HepG2 (cell line): ENCODE data around the gene PPP2R1B. TPM values are rescaled to one million over a fixed set of nuclear protein-coding genes. Genes with fewer than 3 reads are reported as not detected.

ENCODE experiments used
- ATAC-seq: fragments of 200-7000 bp; cut with Tn5 transposase; 3 replicates; pipeline ENCODE4 v1.9.1; 2020; ENCODE audit warnings: mild to moderate bottlenecking, moderate library complexity
- BruUV-seq: library from RNA; stranded (reverse); fragments of 400-500 nt; replicated peaks from 2 replicates; lab custom pipeline; 2021; lab: Mats Ljungman, UMichigan
- CTCF ChIA-PET: fragments of 300-600 bp; formaldehyde crosslinking; extraction: SDS; loops from one replicate; lab custom pipeline; 2021; ENCODE audit warnings: low total read pairs, inconsistent platforms, low intra/inter-chr PET ratio; lab: Yijun Ruan, JAX
- POLR2A ChIA-PET: fragments of 350-600 bp; sonication (Branson Sonifier 250); formaldehyde crosslinking; loops from one replicate; lab custom pipeline; 2020; ENCODE audit warnings: antibody characterized with exemption, inconsistent platforms; lab: Yijun Ruan, JAX
- DNase-seq: peaks from one replicate; pipeline ENCODE4 v3.0.0-alpha.2; 2015; ENCODE audit warnings: low spot score
- FAIRE-seq: peaks from 3 replicates; lab custom pipeline; 2011; peaks lifted over from hg19 to GRCh38; lab: Jason Lieb, UNC
- H2AFZ ChIP-seq: one replicate; pipeline ENCODE4 v1.6.1; 2011; ENCODE audit warnings: low read length, inconsistent platforms
- H3K27ac ChIP-seq: fragments of 300-600 bp; 3 replicates; pipeline ENCODE4 v1.8.0; 2011; ENCODE audit warnings: mixed run types, mild to moderate bottlenecking, mixed read lengths, low read length, inconsistent platforms; ENCODE audit not compliant: insufficient read depth; ENCODE audit errors: extremely low read length
- H3K27me3 ChIP-seq, 2 experiments: fragments of 200-600 bp in 1 of 2; 2 replicates in 1 of 2; 3 replicates in 1 of 2; pipeline versions ENCODE4 v1.6.0 to v1.8.0; 2011; ENCODE audit warnings: low read length in 2 of 2, mild to moderate bottlenecking in 2 of 2, moderate library complexity in 2 of 2, inconsistent platforms in 1 of 2; ENCODE audit not compliant: insufficient read depth in 2 of 2, control insufficient read depth in 1 of 2
- H3K36me3 ChIP-seq, 2 experiments: fragments of 200-600 bp in 1 of 2; replicated peaks in 1 of 2; 2 replicates in 1 of 2; 3 replicates in 1 of 2; pipeline versions ENCODE4 v1.5.1 to v1.8.0; 2011; ENCODE audit warnings: low read length in 2 of 2, inconsistent platforms in 1 of 2; ENCODE audit not compliant: insufficient read depth in 2 of 2, control insufficient read depth in 1 of 2
- H3K4me1 ChIP-seq: 2 replicates; pipeline ENCODE4 v1.5.1; 2012; ENCODE audit warnings: low read length, inconsistent platforms; ENCODE audit not compliant: insufficient read depth
- H3K4me2 ChIP-seq: 2 replicates; pipeline ENCODE4 v1.6.0; 2011; ENCODE audit warnings: low read depth, low read length, inconsistent platforms
- H3K4me3 ChIP-seq, 3 experiments: fragments of 200-600 bp in 1 of 3; sonication (generic), shearing (Covaris generic) in 1 of 3; replicated peaks in 1 of 3; 2 replicates each; pipeline ENCODE4 v1.5.1; 2011 to 2016; ENCODE audit warnings: low read length in 3 of 3, inconsistent platforms in 2 of 3, low read depth in 2 of 3, mild to moderate bottlenecking in 2 of 3, control low read depth in 1 of 3, mixed read lengths in 1 of 3; ENCODE audit not compliant: insufficient read depth in 1 of 3
- H3K79me2 ChIP-seq: one replicate; pipeline ENCODE4 v1.6.1; 2011; ENCODE audit warnings: low read length, inconsistent platforms; ENCODE audit not compliant: insufficient read depth
- H3K9ac ChIP-seq: 2 replicates; pipeline ENCODE4 v1.6.0; 2011; ENCODE audit warnings: mild to moderate bottlenecking, low read depth, low read length, inconsistent platforms; ENCODE audit not compliant: insufficient read depth
- H3K9me3 ChIP-seq: 2 replicates; pipeline ENCODE4 v1.5.1; 2012; ENCODE audit warnings: mild to moderate bottlenecking, low read length
- H4K20me1 ChIP-seq: 2 replicates; pipeline ENCODE4 v1.6.0; 2011; ENCODE audit warnings: inconsistent platforms, mild to moderate bottlenecking, low read length, moderate library complexity; ENCODE audit not compliant: insufficient read depth
- AGO2 ChIP-seq: fragments of 200-400 bp; formaldehyde crosslinking; optimal IDR thresholded peaks from 2 replicates; pipeline ENCODE3; 2017; ENCODE audit warnings: mild to moderate bottlenecking, low read depth, low read length, moderate library complexity
- ATF7 ChIP-seq, 2 experiments: fragments of 450-650 bp in 1 of 2; sonication (generic) in 1 of 2; formaldehyde crosslinking in 1 of 2; IDR thresholded peaks; 2 replicates each; pipeline versions ENCODE4 v1.4.0 to v1.6.1; 2016 to 2020; ENCODE audit warnings: antibody characterized with exemption in 1 of 2, mild to moderate bottlenecking in 1 of 2, missing genetic modification reagents in 1 of 2
- NR2F6 ChIP-seq, 2 experiments: IDR thresholded peaks; 2 replicates each; pipeline ENCODE4 v1.6.1; 2016; ENCODE audit warnings: antibody characterized with exemption in 1 of 2, mild to moderate bottlenecking in 1 of 2
- ZBTB33 ChIP-seq: sonication (generic); formaldehyde crosslinking; IDR thresholded peaks from 2 replicates; pipeline ENCODE4 v1.4.0; 2020; ENCODE audit warnings: missing genetic modification reagents
- ZBTB38 ChIP-seq: sonication (generic); formaldehyde crosslinking; IDR thresholded peaks from 2 replicates; pipeline ENCODE4 v1.5.1; 2020; ENCODE audit warnings: mild to moderate bottlenecking, missing genetic modification reagents
- ZBTB49 ChIP-seq: sonication (generic); formaldehyde crosslinking; IDR thresholded peaks from 2 replicates; pipeline ENCODE4 v1.4.0; 2020; ENCODE audit warnings: missing genetic modification reagents, borderline replicate concordance
- ZNF839 ChIP-seq: sonication (generic); formaldehyde crosslinking; IDR thresholded peaks from 2 replicates; pipeline ENCODE4 v1.4.0; 2020; ENCODE audit warnings: missing genetic modification reagents, mild to moderate bottlenecking, borderline replicate concordance
- WGBS: methylation state at CpG from one replicate; pipeline ENCODE4 v1.1.6; 2017; ENCODE audit warnings: low lambda C conversion rate; 5-methylcytosine and 5-hydroxymethylcytosine counted together
- in situ Hi-C: cut with HindIII; loops from 2 replicates; pipeline ENCODE4 v1.10.0; 2017; ENCODE audit warnings: low pct_unique_long_range_greater_than_20kb; ENCODE audit not compliant: extremely low pct_ligation_motif_present
- intact Hi-C: fragments of 100-400 bp; cut with micrococcal nuclease; formaldehyde crosslinking; loops from one replicate; pipeline ENCODE4 v1.10.0; 2022; ENCODE audit not compliant: unreplicated experiment
- polyA plus RNA-seq, 8 experiments: library from polyadenylated mRNA; depleted of rRNA in 3 of 8; stranded (reverse) in 7 of 8; unstranded in 1 of 8; fragments of >200 nt; fragmentation: Illumina TruSeq in 4 of 8; extraction: Trizol in 4 of 8; gene quantifications; 2 replicates each; pipeline versions ENCODE4 v1.2.1 to v1.2.3, GENCODE V29; 2011 to 2016; ENCODE audit warnings: low read depth in 4 of 8, missing spikeins in 1 of 8, mixed read lengths in 1 of 8; ENCODE audit not compliant: insufficient read depth in 1 of 8
- total RNA-seq, 5 experiments: library from RNA; depleted of rRNA; stranded (reverse); fragments of >200 nt; fragmentation: Illumina TruSeq; extraction: Trizol; gene quantifications; 2 replicates each; pipeline ENCODE4 v1.2.3, GENCODE V29; 2016; ENCODE audit warnings: low read depth in 1 of 5
- TF ChIP-seq, protein P1 (sequence below): sonication (generic); formaldehyde crosslinking; IDR thresholded peaks from 2 replicates; pipeline ENCODE4 v1.4.0; 2020; ENCODE audit warnings: missing genetic modification reagents, borderline replicate concordance

The PPP2R1B gene
- total and polyA plus RNA-seq, 2 of the 13 experiments (the other 11 are each of a cell fraction or from before 2014, with no cell fraction given) = 22.1 to 56.8 TPM

DNA sequence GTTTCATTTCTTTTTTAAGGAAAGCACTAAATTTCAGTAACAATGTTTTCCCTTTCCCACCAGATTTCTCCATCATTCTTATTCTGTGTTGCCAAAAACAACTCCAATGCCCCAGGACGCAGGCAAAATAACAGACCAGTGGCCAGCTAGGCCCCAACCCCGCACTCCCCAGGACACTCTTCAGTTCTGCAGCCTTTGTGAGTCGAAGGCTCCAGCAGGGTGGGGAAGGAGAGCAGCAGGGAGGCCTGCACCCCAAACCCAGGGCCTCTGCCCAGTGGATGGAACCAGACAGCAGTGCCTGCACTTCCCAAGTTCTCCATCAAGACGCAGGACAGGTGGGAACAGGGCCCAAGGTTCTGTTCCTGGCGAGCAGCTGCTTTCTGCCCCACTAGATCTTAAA is 34.4 kb downstream of the PPP2R1B start (continued):
- no peak for TF ChIP-seq ZBTB49 (CRISPR knock-in tag)

GRCh38 chr11:111730871-111731591 is 35.2 kb downstream of the PPP2R1B start:
- Histone ChIP-seq H3K27ac (no peak overlapping the region), H2AFZ (no peak overlapping the region), H3K4me3 (no peak overlapping the region), H3K9ac (no peak overlapping the region), H3K9me3 (no peaks in the 10 kb centered on the region), H3K27me3 (no peaks in the 10 kb centered on the region), H3K4me2 (no peak overlapping the region), H4K20me1 (no peaks in the 10 kb centered on the region), H3K4me1 (peaks cover 15% of the 10 kb centered on the region), H3K36me3 (0 out of 5 replicates have a peak, but pooled peaks cover 0 to 9% of the 10 kb centered on the region in 2 experiments), H3K79me2 (no peaks in the 10 kb centered on the region)
- no TSS peak for BruUV-seq
- CTCF ChIA-PET = no interaction called here
- ATAC-seq (no peak), FAIRE-seq (no peak), DNase-seq (no peak)
- 94% methylated on average over 21 of the region's 22 CpGs for WGBS
- POLR2A ChIA-PET = no interaction called here
- in situ Hi-C loops (no loop called here), intact Hi-C loops (no loop called here)
- TF ChIP-seq ZBTB33 (CRISPR knock-in tag) = 0 out of 2 replicates have a peak, but pooled peaks have one; percentile 17
- TF ChIP-seq, protein P1, sequence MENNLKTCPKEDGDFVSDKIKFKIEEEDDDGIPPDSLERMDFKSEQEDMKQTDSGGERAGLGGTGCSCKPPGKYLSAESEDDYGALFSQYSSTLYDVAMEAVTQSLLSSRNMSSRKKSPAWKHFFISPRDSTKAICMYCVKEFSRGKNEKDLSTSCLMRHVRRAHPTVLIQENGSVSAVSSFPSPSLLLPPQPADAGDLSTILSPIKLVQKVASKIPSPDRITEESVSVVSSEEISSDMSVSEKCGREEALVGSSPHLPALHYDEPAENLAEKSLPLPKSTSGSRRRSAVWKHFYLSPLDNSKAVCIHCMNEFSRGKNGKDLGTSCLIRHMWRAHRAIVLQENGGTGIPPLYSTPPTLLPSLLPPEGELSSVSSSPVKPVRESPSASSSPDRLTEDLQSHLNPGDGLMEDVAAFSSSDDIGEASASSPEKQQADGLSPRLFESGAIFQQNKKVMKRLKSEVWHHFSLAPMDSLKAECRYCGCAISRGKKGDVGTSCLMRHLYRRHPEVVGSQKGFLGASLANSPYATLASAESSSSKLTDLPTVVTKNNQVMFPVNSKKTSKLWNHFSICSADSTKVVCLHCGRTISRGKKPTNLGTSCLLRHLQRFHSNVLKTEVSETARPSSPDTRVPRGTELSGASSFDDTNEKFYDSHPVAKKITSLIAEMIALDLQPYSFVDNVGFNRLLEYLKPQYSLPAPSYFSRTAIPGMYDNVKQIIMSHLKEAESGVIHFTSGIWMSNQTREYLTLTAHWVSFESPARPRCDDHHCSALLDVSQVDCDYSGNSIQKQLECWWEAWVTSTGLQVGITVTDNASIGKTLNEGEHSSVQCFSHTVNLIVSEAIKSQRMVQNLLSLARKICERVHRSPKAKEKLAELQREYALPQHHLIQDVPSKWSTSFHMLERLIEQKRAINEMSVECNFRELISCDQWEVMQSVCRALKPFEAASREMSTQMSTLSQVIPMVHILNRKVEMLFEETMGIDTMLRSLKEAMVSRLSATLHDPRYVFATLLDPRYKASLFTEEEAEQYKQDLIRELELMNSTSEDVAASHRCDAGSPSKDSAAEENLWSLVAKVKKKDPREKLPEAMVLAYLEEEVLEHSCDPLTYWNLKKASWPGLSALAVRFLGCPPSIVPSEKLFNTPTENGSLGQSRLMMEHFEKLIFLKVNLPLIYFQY = no peak
- no peak for TF ChIP-seq NR2F6 (IDR thresholded peaks at IDR 0.05)
- no peak for TF ChIP-seq NR2F6 (CRISPR knock-in tag; IDR thresholded peaks at IDR 0.05)
- no peak for TF ChIP-seq ZNF839 (CRISPR knock-in tag)
- peak; percentile 76 for TF ChIP-seq AGO2
- peak; percentile 76; the same call in 1 of the 2 replicates for TF ChIP-seq ZBTB38
- no peak for TF ChIP-seq ATF7 (IDR thresholded peaks at IDR 0.05)
- TF ChIP-seq ATF7 (CRISPR knock-in tag; IDR thresholded peaks at IDR 0.05) = no peak
